Fibroblast of villous mesenchyme (primary cell): ENCODE measurements around the gene LY86. TPM values are rescaled to one million over a fixed set of nuclear protein-coding genes. Genes with fewer than 3 reads are reported as not detected.

Source experiments
- DNase-seq: peaks from one replicate; pipeline ENCODE4 v3.0.0-alpha.2; 2010; ENCODE audit warnings: low read depth
- H3K4me3 ChIP-seq: 2 replicates; pipeline ENCODE4 v1.5.1; 2011; ENCODE audit warnings: low read depth, mild to moderate bottlenecking, low read length
- total RNA-seq: library from RNA; depleted of rRNA; stranded (reverse); fragments of >200 nt; gene quantifications from 2 replicates; pipeline ENCODE4 v1.2.3, GENCODE V29; 2012
- TF ChIP-seq, protein P1 (sequence below): IDR thresholded peaks from 2 replicates; pipeline ENCODE4 v1.5.1; 2012; ENCODE audit warnings: low read depth, mild to moderate bottlenecking, low read length; ENCODE audit not compliant: insufficient read depth

The LY86 gene
- total RNA-seq, 1 donor: not detected

DNA sequence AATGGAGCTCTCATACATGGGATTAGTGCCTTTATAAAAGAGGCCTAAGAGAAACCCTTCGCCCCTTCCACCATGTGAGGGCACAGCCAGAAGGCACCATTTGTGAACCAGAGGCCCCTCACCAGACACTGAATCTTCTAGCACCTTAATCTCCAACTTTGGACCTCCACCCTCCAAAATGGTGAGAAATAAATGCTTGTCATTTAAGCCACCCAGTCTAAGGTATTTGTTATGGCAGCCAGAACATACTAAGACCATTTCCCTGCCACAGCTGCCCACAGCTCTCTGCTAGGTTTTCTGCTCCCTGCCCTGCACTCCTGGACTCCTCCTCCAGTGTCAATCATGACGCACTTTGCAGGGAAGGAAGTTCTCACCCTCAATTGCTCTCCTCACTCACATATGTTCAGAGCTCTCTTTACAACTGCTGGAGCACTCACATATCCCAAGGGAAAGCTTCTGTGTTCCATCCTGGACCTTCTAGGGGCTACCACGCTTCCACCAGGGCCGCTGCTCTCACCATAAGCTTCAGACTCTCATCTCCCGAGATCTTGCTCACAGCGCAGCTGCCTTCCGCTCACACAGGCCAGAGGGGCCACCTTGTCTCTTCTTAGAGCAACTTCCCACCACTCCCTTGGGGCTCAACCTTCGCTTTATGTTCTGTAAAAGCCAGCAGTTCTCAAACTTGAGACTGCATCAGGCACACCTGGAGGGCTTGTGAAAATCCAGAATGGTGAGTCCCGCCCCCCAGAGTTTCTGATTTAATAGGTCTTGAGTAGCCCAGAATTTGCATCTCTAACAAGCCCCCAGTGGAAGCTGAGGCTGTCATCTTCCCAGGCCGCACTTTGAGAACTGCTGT lies 1.6 kb upstream of the LY86 start:
- TF ChIP-seq, protein P1, sequence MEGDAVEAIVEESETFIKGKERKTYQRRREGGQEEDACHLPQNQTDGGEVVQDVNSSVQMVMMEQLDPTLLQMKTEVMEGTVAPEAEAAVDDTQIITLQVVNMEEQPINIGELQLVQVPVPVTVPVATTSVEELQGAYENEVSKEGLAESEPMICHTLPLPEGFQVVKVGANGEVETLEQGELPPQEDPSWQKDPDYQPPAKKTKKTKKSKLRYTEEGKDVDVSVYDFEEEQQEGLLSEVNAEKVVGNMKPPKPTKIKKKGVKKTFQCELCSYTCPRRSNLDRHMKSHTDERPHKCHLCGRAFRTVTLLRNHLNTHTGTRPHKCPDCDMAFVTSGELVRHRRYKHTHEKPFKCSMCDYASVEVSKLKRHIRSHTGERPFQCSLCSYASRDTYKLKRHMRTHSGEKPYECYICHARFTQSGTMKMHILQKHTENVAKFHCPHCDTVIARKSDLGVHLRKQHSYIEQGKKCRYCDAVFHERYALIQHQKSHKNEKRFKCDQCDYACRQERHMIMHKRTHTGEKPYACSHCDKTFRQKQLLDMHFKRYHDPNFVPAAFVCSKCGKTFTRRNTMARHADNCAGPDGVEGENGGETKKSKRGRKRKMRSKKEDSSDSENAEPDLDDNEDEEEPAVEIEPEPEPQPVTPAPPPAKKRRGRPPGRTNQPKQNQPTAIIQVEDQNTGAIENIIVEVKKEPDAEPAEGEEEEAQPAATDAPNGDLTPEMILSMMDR: no peak
- H3K4me3 ChIP-seq: no peak overlapping the region
- no peak for DNase-seq

- DNase-seq: no peak
- H3K4me3 ChIP-seq: no peak overlapping the region
- TF ChIP-seq, protein P1: no peak
Observed at GRCh38 chr6:6587696-6588063, 840 bp upstream of the LY86 start.

- no peak overlapping the region for H3K4me3 ChIP-seq
- DNase-seq: no peak
- TF ChIP-seq, protein P1: no peak
Observed at GRCh38 chr6:6588924-6589709, 597 bp downstream of the LY86 start.

GRCh38 chr6:6590530-6590929 lies 2.0 kb downstream of the LY86 start:
- DNase-seq: no peak
- no peak overlapping the region for H3K4me3 ChIP-seq
- TF ChIP-seq, protein P1: no peak

DNA sequence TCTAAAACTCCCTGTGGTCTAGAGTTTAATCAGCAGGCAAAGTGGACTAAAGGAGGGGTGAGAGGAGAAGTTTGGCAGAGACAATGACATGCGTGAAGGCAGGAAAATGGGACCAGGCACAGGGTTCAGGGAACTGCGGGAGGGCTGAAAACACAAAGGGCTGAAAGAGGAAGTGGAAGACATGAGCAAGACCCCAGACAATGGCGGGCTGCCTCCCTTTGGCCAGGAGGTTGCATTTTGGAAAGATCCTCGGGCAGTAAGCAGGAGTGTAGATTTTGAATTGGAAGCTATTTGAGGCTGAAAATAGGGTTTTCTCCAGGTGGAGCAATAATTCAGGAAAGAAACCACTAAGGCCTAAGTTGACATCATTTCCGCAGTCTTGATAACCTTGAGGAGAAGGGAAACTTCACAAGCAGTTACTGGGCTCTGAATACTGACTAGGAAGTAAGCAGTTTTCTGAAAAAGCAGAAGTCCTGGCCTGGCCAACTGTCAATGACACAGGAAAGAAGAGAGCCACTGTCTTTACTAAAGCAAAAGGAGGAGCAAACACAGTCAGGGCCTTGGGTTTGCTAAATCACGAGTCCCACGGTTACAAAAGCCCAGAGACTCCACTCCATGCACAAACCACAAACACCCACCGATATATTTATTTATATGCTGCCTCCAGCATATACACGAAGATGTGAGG lies 3.4 kb downstream of the LY86 start:
- TF ChIP-seq, protein P1: no peak
- H3K4me3 ChIP-seq: no peak overlapping the region
- DNase-seq: no peak

- no peak overlapping the region for H3K4me3 ChIP-seq
- no peak for DNase-seq
- TF ChIP-seq, protein P1: no peak
Observed at GRCh38 chr6:6592826-6593475, 4.4 kb downstream of the LY86 start.
